Activated naive CD4-positive, alpha-beta T cell treated with anti-CD3 and anti-CD28 coated beads, Interleukin-2, amount 50 U/mL, for 24 hours (primary cell): Measurements from ENCODE around the gene RCOR3.

ENCODE experiments used
- H3K27ac Mint-ChIP-seq: one replicate; pipeline ENCODE4 v1.8.0; 2021; ENCODE audit warnings: mild to moderate bottlenecking, mixed read lengths
- H3K27me3 Mint-ChIP-seq: one replicate; pipeline ENCODE4 v1.8.0; 2021; ENCODE audit warnings: mixed read lengths
- H3K36me3 Mint-ChIP-seq: one replicate; pipeline ENCODE4 v1.8.0; 2021; ENCODE audit warnings: mixed read lengths
- H3K4me1 Mint-ChIP-seq: one replicate; pipeline ENCODE4 v1.8.0; 2021; ENCODE audit warnings: mixed read lengths
- H3K4me3 Mint-ChIP-seq: one replicate; pipeline ENCODE4 v1.8.0; 2021; ENCODE audit warnings: mild to moderate bottlenecking, mixed read lengths
- H3K9me3 Mint-ChIP-seq: one replicate; pipeline ENCODE4 v1.8.0; 2021; ENCODE audit warnings: mixed read lengths

Gene RCOR3

GRCh38 chr1:211356723-211357407, 97.7 kb downstream of the RCOR3 start:
- H3K9me3 Mint-ChIP-seq: no peaks in the 10 kb centered on the region
- no peak overlapping the region for H3K4me3 Mint-ChIP-seq
- peaks cover 14% of the 10 kb centered on the region for H3K36me3 Mint-ChIP-seq
- H3K27me3 Mint-ChIP-seq: no peaks in the 10 kb centered on the region
- H3K27ac Mint-ChIP-seq: peak overlapping the region; percentile 62
- peaks cover 62% of the 10 kb centered on the region for H3K4me1 Mint-ChIP-seq

- H3K36me3 Mint-ChIP-seq: peaks cover 9% of the 10 kb centered on the region
- H3K27ac Mint-ChIP-seq: no peak overlapping the region
- no peaks in the 10 kb centered on the region for H3K9me3 Mint-ChIP-seq
- no peak overlapping the region for H3K4me3 Mint-ChIP-seq
- H3K4me1 Mint-ChIP-seq: peaks cover 44% of the 10 kb centered on the region
- no peaks in the 10 kb centered on the region for H3K27me3 Mint-ChIP-seq
These were observed 99.5 kb downstream of the RCOR3 start for GRCh38 chr1:211358685-211359084.

GRCh38 chr1:211359876-211360275, 100.7 kb downstream of the RCOR3 start:
- peaks cover 33% of the 10 kb centered on the region for H3K4me1 Mint-ChIP-seq
- no peaks in the 10 kb centered on the region for H3K9me3 Mint-ChIP-seq
- no peaks in the 10 kb centered on the region for H3K27me3 Mint-ChIP-seq
- peak overlapping the region; percentile 42 for H3K27ac Mint-ChIP-seq
- peaks cover 6% of the 10 kb centered on the region for H3K36me3 Mint-ChIP-seq
- no peak overlapping the region for H3K4me3 Mint-ChIP-seq

GRCh38 chr1:211361202-211361601, 102.0 kb downstream of the RCOR3 start:
- Mint-ChIP-seq H3K27ac (no peak overlapping the region), H3K36me3 (peaks cover 11% of the 10 kb centered on the region), H3K27me3 (no peaks in the 10 kb centered on the region), H3K9me3 (no peaks in the 10 kb centered on the region), H3K4me1 (peaks cover 21% of the 10 kb centered on the region), H3K4me3 (no peak overlapping the region)
